GM12878 (cell line): ENCODE measurements around the gene DPEP1.

Source experiments
- BCLAF1 ChIP-seq: fragments of 450-650 bp; IDR thresholded peaks from 2 replicates; pipeline ENCODE4 v1.6.1; 2017; ENCODE audit warnings: antibody characterized with exemption, mild to moderate bottlenecking, moderate library complexity
- CTCF ChIP-seq, 3 experiments: IDR thresholded peaks in 2 of 3; conservative IDR thresholded peaks in 1 of 3; 2 replicates each; pipeline ENCODE4 v1.5.1; 2011; ENCODE audit warnings: low read depth in 3 of 3, low read length in 3 of 3, mild to moderate bottlenecking in 3 of 3, control low read depth in 2 of 3, moderate library complexity in 2 of 3, inconsistent platforms in 1 of 3, mixed read lengths in 1 of 3; ENCODE audit not compliant: control insufficient read depth in 2 of 3, insufficient read depth in 1 of 3; ENCODE audit errors: extremely low read depth in 1 of 3
- EGR1 ChIP-seq, 2 experiments: IDR thresholded peaks; 1 replicate in 1 of 2; 2 replicates in 1 of 2; pipeline ENCODE4 v1.6.1; 2011 to 2012; ENCODE audit warnings: low read depth in 2 of 2, low read length in 2 of 2, borderline replicate concordance in 1 of 2, mild to moderate bottlenecking in 1 of 2, moderate library complexity in 1 of 2
- ELK1 ChIP-seq: IDR thresholded peaks from 2 replicates; pipeline ENCODE4 v1.6.1; 2012; ENCODE audit warnings: low read depth, low read length, improper control_type of control experiment
- EP300 ChIP-seq, 2 experiments: fragments of 150-350 bp in 1 of 2; IDR thresholded peaks; 2 replicates each; pipeline ENCODE4 v1.6.1; 2011 to 2012; ENCODE audit warnings: low read depth in 2 of 2, low read length in 2 of 2, borderline replicate concordance in 1 of 2, improper control_type of control experiment in 1 of 2, inconsistent platforms in 1 of 2; ENCODE audit not compliant: control insufficient read depth in 1 of 2
- ESRRA ChIP-seq: IDR thresholded peaks from 2 replicates; pipeline ENCODE4 v1.6.1; 2012; ENCODE audit warnings: mild to moderate bottlenecking, low read length, improper control_type of control experiment
- HDAC6 ChIP-seq: fragments of 200-600 bp; sonication (generic); IDR thresholded peaks from one replicate; pipeline ENCODE4 v1.8.0; 2017; ENCODE audit warnings: antibody characterized with exemption; ENCODE audit not compliant: unreplicated experiment
- NR2C1 ChIP-seq: fragments of 450-650 bp; IDR thresholded peaks from 2 replicates; pipeline ENCODE4 v1.6.1; 2017; ENCODE audit warnings: antibody characterized with exemption, mild to moderate bottlenecking, moderate library complexity
- PRDM15 ChIP-seq: fragments of 450-650 bp; formaldehyde crosslinking; IDR thresholded peaks from 2 replicates; pipeline ENCODE4 v1.4.0; 2020; ENCODE audit warnings: mild to moderate bottlenecking, moderate library complexity
- SRF ChIP-seq, 2 experiments: IDR thresholded peaks; 2 replicates each; pipeline ENCODE4 v1.6.1; 2011; ENCODE audit warnings: low read depth in 2 of 2, low read length in 2 of 2, mild to moderate bottlenecking in 1 of 2, moderate library complexity in 1 of 2
- TAF1 ChIP-seq: IDR thresholded peaks from 2 replicates; pipeline ENCODE4 v1.6.1; 2011; ENCODE audit warnings: mild to moderate bottlenecking, low read depth, low read length, borderline replicate concordance

GRCh38 chr16:89613954-89614459 lies 565 bp downstream of the DPEP1 start:
- no peak for TF ChIP-seq EP300 (IDR thresholded peaks at IDR 0.05; ENCODE audit: borderline replicate concordance in 1 of 2, control insufficient read depth in 1 of 2, low read depth in 2 of 2, low read length in 2 of 2)
- no peak for TF ChIP-seq SRF (IDR thresholded peaks at IDR 0.05; ENCODE audit: low read depth in 2 of 2, low read length in 2 of 2)
- TF ChIP-seq NR2C1, result no peak
- no peak for TF ChIP-seq HDAC6
- TF ChIP-seq ESRRA, result no peak
- no peak for TF ChIP-seq BCLAF1
- no peak for TF ChIP-seq PRDM15 (CRISPR knock-in tag)
- TF ChIP-seq CTCF (IDR thresholded peaks at IDR 0.05 in 2 of 3, conservative IDR thresholded peaks at IDR 0.05 in 1 of 3; ENCODE audit: control insufficient read depth in 2 of 3, extremely low read depth in 1 of 3, insufficient read depth in 1 of 3, low read depth in 3 of 3, low read length in 3 of 3), result no peak
- TF ChIP-seq TAF1, result no peak
- TF ChIP-seq EGR1 (IDR thresholded peaks at IDR 0.05; ENCODE audit: borderline replicate concordance in 1 of 2, low read depth in 2 of 2, low read length in 2 of 2), result no peak
- TF ChIP-seq ELK1, result no peak
